DLD1 (cell line): ENCODE data around the gene AMOT.
"Not testable (repeated sequence)": the region's sequence is repeated elsewhere in the genome, so short reads cannot be mapped to it uniquely, and the experiment has no call there.

Experiments used
- in situ Hi-C: cut with HindIII; loops from 2 replicates; pipeline ENCODE4 v1.10.0; 2017; ENCODE audit warnings: low sequenced_read_pairs

The AMOT gene, protein sequence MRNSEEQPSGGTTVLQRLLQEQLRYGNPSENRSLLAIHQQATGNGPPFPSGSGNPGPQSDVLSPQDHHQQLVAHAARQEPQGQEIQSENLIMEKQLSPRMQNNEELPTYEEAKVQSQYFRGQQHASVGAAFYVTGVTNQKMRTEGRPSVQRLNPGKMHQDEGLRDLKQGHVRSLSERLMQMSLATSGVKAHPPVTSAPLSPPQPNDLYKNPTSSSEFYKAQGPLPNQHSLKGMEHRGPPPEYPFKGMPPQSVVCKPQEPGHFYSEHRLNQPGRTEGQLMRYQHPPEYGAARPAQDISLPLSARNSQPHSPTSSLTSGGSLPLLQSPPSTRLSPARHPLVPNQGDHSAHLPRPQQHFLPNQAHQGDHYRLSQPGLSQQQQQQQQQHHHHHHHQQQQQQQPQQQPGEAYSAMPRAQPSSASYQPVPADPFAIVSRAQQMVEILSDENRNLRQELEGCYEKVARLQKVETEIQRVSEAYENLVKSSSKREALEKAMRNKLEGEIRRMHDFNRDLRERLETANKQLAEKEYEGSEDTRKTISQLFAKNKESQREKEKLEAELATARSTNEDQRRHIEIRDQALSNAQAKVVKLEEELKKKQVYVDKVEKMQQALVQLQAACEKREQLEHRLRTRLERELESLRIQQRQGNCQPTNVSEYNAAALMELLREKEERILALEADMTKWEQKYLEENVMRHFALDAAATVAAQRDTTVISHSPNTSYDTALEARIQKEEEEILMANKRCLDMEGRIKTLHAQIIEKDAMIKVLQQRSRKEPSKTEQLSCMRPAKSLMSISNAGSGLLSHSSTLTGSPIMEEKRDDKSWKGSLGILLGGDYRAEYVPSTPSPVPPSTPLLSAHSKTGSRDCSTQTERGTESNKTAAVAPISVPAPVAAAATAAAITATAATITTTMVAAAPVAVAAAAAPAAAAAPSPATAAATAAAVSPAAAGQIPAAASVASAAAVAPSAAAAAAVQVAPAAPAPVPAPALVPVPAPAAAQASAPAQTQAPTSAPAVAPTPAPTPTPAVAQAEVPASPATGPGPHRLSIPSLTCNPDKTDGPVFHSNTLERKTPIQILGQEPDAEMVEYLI

DNA sequence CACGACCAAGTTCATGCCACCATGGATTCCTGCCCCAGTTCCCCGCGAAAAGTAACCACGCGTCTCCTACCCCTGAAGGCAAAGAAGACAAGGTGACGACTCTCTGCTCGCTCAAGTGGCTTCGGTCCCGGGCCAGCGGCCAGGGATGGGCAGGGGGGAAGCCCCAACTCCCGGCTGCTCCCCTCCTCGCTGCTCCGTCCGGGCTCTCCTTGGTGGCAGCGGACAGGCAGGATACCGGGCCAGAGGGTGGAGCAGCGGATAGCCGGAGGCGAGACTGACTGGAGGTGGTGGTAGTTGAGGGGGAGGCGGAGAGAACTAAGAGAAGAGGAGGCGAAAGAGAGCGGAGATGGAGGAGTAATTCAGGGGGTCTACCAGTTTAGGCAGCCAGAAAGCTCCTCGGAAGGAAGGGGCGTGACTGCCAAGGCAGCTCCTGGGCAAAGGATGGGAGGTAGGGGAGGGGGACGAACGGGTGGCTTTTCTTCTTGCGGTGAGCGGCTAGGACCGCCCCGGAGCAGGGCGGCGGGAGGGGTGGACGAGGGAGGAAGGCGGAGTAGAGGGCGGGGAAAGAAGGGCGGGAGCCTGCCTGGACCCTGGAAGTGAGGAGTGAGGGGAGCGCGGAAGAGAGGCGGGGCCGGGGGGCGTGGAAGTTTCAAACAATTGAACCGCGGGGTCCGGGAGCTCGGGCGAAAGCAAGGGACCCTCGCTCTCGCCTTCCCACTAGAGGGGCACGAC is at the start of gene AMOT:
Gene AMOT, minus strand, starts transcription at position 450 of the 732 bp plus-strand sequence. CDS start 17,705 bp downstream, outside the sequence.
- in situ Hi-C loops = no loop called here

DNA sequence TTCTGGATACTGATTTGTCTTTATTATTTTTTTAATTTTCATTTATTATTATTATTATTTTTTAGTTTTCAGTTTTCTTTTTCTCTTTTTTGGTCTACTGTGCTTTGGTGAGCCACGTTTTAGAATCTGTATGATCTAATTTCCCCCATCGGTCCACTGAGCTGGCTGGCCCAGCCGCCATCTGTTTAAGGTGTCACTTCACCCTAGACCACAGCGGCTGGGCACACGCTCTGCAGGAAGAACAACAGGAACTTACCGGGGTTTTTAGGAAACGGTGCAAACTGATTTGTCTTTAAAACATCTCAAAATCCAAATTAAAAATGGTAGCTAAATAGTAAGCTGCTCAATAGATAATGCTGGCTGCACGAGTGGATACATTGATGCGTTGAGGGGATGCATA is 48.8 kb upstream of the AMOT start:
- in situ Hi-C loops = no loop called here

DNA sequence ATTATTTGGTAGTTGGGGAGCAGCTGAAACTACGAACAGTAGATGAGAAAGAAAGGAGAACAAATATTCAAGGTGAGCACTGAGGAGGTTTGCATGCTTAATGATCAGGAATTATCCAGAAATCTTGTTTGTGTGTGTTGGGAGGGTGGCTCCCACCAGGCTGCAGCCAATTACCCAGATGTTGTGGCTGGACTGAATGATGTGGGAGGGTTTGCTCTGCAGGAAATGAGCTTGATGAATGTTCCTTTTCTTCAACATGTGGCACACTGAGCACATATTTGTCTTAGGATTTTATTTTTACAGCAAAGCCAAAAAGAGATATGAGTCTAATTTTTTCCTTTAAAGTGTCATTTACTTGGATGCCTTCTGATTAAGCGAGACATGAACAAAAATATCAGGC is 48.3 kb upstream of the AMOT start:
- in situ Hi-C loops = no loop called here

DNA sequence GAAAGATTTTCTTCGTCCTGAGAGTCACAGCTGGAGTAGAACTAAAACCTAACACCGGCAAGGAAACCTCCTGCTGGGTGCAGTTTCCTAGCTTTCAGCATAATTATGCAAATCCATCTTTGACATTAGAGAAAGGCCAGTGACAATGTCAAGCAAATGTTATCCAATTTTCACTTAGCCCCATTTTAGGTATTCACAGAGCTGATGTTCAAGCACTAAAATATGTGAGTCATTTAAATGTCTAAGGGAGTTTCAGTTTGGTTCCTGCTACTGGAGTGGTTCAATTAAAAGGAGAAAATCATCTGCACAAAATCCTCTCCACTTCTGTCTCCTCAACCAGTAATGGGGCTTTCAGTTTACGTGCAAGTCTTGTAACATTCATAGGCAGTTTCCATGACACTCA is 37.1 kb upstream of the AMOT start:
- in situ Hi-C loops = no loop called here

GRCh38 chrX:112874614-112875013 is 34.0 kb upstream of the AMOT start:
- in situ Hi-C loops = no loop called here

DNA sequence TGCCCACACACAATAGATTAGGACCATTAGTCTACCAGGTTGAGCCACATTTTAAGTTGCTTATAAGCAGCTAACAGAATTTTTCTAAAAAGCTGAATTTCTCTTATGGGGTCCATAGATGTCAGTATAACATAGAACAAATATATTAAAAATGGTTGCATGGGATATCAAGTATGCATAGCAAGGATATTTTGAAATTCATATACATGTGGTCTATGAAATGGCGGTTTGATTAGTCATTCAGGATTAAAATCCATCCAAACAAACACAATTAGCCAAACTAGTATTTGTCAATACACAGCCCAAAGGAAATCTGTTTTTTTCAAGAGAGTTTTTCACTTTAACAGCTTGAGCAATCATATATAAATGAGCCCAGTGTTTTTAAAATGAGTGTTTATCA is 33.5 kb upstream of the AMOT start:
- in situ Hi-C loops = no loop called here

GRCh38 chrX:112868586-112868985 is 28.0 kb upstream of the AMOT start:
- in situ Hi-C loops = no loop called here

GRCh38 chrX:112867570-112867969 is 26.9 kb upstream of the AMOT start:
- in situ Hi-C loops = no loop called here

GRCh38 chrX:112866175-112866574 is 25.5 kb upstream of the AMOT start:
- in situ Hi-C loops = no loop called here

GRCh38 chrX:112865464-112866025 is 24.9 kb upstream of the AMOT start:
- in situ Hi-C loops = no loop called here

DNA sequence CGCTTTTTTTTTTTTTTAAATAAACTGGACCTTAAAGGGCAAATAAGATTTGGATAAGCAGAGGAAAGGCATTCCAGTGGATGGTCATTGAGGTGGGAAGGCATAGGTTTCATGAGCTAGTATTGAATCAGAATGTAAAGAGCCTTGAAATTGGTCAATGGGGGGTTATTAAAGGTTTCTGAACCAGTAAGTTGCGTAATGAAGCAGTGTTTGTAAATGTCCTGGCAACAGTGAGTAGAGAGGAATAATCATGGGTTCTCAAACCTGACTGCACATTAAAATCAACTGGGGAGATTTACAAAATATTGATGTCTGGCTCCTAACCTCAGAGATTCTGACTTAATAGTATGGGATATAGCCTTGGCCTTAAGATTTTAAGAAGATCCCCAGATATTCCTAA is 23.2 kb upstream of the AMOT start:
- in situ Hi-C loops = no loop called here

DNA sequence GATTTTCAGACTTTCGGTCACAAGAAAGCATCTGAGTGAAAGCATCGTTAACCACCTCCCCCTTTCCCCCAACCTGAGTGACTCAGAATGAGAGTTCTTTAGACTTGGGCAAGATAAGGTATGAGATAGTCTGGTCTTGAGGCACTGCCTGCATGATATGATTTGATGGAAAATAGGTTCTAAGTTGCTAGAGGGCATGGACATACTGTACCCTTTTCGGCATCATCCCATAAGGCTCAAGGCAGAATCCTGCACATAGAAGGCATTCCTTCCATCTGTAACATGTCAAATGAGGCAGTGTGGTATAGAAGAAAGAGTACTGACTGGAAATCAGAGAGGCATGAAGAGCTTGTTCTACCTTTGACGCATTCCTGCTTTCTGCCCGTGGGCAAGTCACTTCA is 16.8 kb upstream of the AMOT start:
- in situ Hi-C loops = no loop called here

GRCh38 chrX:112854901-112855300 is 14.3 kb upstream of the AMOT start:
- in situ Hi-C loops = not testable (repeated sequence)

GRCh38 chrX:112852851-112853250 is 12.2 kb upstream of the AMOT start:
- in situ Hi-C loops = no loop called here

DNA sequence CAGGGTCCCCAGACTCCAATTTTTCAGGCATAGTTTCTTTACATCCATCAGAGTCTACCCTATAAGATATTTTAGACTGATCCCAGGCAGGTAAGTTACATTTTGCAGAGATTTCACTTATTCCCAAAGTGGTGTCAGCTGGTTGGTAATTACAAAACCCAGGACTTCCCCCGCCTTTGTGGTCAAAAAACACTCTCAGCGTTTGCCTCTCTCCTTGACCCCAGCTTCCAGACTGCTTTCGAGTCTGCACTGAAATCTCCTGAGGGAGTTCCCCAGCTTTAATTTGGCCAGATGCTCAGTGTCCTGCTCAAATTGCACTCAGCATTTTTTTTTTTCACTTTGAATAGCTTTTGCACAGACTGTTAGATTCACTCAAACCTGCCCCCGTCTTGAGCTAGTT is 11.2 kb upstream of the AMOT start:
- in situ Hi-C loops = no loop called here

DNA sequence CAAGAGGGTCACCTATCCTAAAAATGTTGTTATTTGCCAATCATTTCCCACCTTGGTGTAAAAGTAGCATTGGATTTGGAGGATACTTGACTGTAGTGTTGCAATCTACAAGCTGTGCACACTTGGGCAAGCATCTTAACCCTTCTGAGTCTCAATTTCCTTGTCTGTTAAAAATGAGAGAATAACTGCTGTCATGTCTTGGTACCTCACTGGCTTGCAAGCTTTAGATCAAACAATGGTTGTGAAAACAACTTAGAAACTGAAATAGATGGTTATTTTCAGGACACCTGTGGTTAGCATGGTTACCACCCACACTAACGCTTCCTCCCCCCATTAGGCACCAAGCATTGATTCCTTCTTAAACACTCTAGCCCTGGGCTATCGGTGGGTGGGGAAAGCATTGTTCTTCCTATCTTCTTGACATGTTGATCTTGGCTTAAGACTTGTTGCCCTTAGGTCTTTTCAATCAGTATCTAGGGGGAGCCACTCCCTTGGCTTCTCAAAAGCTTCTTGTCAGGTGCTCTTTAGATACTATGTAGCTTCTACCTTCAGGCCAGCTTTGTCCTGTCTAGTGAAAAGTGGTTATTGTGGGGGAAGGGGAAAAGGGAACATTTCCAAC is 10.6 kb upstream of the AMOT start:
- in situ Hi-C loops = no loop called here

DNA sequence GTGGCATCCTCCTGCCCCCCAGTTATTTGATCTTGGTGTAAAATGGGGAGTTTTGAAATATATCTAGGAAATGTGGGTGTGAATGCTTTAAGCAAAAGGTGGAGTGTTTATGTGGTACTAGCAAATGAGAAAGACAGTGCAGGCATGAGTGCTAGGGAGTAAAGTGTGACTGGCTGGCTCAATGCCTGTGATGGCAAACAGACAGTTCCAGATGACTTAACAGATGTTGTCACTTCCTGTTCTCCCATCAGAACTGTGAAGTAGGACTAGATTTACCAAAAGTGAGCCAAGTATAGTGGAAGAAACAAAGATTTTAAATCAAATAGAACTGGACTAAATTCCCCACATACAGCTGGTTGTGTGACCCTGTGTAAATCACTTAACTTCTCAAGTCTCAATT is 8.4 kb upstream of the AMOT start:
- in situ Hi-C loops = no loop called here

- in situ Hi-C loops = no loop called here
These were observed 6.2 kb upstream of the AMOT start for GRCh38 chrX:112846782-112847181.

- in situ Hi-C loops = no loop called here
These were observed 5.6 kb upstream of the AMOT start for GRCh38 chrX:112846187-112846586.

GRCh38 chrX:112844250-112844649 is 3.6 kb upstream of the AMOT start:
- in situ Hi-C loops = no loop called here
